ENCODE results near the gene CILP.
"Not testable (repeated sequence)": the region's sequence is repeated elsewhere in the genome, so short reads cannot be mapped to it uniquely, and the experiment has no call there.

Gene CILP

DNA sequence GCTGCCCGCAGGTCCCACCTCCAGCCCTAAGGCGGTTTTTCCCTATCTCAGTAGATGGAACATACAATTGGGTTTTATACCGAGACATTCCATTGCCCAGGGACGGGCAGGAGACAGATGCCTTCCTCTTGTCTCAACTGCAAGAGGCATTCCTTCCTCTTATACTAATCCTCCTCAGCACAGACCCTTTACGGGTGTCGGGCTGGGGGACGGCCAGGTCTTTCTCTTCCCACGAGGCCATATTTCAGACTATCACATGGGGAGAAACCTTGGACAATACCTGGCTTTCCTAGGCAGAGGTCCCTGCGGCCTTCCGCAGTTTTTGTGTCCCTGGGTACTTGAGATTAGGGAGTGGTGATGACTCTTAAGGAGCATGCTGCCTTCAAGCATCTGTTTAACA lies 15.6 kb upstream of the CILP start:
- DNase-seq; intact Hi-C loops (cut with DNase I): not testable (repeated sequence)

DNA sequence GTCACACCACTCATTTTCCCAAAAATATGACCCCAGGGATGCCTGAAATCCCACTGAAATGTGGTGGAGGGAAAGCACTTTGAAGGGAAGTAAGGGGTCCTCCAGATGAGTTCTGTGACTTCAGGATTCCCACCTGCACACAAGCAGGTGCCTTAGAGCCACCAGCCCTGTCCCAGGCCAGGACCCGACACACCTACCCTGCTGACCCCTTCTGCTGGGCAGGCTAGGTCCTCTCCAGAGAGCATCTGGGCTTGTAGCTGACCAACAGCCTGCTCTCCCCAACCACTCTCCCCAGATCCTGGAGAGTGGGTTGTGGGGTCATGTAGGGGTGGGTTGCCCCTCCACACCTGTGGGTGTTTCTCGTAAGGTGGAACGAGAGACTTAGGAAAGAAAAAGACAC lies 14.9 kb upstream of the CILP start:
- intact Hi-C loops (cut with DNase I), result no loop called here
- no peak for DNase-seq

DNA sequence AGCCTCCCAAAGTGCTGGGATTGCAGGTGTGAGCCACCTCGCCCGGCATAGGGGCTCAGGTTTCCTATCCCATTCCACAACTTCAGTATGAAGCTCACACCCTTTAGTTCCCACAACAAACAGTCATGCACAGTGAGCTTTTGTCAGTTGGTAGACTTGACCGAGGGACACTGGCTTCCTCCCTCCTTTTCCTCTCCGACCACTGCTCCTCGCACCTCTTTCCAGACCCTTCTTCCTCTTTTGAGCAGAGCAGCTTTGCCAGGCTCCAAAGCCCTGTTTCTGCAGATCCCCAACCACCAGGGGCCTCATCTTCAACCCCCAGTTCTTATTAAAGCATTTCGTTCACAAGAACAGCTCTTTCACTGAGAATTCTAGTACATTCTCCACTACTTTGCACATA lies 12.7 kb upstream of the CILP start:
- no peak for DNase-seq
- intact Hi-C loops (cut with DNase I), result no loop called here

DNA sequence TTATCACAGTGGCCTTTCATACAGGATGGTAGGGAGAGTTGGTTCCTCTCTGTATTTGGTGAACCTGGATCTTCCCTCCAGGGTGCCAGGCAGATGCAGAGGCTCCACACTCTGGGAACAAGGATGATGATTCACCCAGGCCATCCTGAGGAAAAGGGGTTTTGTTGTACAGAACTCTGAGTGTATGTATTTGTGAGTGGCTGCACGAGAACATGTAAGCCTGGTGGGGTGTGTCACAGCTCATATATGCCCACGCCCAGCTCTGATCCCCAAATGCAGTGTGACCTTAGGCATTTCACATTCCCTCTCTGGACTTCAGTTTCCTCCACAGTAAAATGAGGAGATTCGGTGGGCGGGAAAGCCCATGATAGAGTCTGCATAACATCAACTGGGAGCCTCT lies 11.6 kb upstream of the CILP start:
- intact Hi-C loops (cut with DNase I), result no loop called here
- DNase-seq, result no peak

DNA sequence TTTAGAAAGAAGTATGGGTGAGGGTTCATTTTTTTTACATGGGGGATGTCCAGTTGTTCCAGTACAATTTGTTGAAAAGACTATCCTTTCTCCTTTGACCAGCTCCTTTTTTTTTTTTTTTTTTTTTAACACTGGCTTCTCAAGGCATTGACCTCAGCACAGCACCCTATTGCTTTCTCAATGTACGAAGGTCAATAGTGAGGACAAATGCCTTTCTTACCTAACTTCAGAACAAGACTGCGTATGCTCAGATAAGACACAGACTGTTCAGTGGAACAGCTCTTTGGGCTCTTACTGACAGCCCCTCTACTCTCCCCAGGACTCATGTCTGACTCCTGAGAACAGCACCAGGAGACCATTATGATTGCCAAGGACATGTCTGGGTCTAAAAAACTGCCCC lies 10.4 kb upstream of the CILP start:
- intact Hi-C loops (cut with DNase I), result no loop called here
- no peak for DNase-seq

DNA sequence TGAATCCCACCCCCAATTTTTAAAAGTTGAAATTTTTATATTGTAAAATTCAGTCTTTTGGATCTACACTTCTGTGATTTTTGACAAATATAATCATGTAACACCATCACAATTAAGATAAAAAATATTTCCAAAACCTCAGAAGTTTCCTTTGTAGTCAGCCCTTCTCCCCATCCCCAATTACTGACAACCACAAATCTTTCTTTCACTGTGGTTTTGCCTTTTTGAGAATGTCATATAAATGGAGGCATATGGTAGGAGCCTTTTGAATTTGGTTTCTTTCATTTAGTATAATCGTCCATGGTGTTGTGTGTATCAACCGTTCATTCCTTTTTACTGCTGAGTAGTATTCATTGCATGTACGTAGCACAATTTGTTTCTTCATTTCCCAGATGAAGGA lies 7.9 kb upstream of the CILP start:
- intact Hi-C loops (cut with DNase I), result no loop called here
- DNase-seq, result no peak

DNA sequence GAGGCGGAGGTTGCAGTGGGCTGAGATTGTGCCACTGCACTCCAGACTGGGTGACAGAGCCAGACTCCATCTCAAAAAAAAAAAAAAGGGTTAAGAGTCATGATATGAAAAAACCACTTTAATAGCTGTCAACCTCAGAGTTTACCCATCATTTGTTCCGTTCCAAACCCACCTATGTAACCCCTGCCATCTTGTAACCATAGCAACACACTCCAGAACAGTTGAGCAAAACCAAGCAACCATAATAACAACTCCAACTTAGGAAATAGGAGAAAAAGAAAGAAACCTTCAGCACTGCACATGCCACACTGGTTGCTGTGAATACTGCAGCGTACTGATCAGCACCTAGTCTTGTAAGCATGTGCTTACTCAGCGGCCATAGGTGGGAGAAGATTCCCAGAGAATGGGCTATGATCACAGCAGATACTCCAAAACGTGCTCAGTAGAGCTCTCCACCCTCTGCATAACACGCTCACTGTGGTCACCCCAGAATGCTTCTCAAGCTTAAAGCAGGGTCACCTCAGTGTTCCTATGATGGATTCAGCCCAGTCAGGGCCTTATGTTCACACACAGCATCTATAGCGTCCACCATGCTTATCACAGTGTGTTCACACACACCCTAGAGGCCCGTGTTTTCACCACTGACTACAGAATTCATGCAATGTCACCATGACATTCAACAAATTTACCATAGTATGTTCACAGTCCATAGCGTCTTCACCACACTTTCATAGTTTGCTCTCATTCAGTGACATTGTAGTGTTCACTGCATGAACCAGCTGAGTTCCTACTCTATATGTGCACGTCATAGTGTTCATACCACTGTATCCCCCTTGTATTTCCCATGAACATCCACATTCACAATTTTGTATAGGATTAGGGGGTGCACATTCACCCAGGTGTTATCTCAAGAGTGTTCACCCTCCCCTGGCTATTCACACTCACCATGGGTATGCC lies 6.5 kb upstream of the CILP start:
- intact Hi-C loops (cut with DNase I), result no loop called here
- no peak for DNase-seq

DNA sequence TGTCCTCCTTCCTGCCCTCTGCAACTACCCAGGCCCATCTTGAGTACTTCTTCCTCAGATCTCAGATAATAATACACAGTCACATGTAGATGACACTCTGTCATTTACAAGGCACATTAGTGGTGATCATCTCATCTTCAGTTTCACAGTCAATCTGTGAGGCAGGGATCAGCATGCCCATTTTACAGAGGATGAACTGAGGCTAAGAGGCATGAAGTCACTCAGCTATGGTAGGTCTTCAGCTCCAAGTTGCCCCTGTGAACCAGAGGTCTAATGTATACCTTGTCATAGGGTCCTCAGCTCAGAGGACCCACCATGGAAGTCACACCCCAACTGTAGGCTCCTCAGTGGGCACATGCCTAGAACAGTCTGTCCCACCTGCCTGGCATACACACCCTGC lies 4.2 kb upstream of the CILP start:
- no peak for DNase-seq
- intact Hi-C loops (cut with DNase I), result no loop called here

DNA sequence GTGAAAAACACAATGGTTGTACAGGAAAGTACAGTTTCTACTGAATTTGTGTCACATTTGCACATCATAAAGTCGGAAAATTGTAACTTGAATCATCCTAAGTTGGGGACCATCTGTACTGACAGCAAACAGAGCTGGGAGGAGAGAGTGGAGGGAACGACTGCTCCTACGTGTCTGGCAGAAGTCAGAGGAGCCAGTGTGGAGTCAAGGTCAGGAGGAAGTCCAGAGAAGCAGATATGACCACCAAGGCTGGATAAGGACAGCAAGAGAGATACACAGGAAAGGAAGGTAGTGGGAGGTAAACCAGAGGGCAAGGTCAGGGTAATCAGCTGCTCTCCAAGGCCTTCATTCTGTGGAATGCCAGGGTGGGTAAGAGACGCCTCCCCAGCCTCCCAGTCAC lies 2.7 kb upstream of the CILP start:
- no peak for DNase-seq
- intact Hi-C loops (cut with DNase I), result no loop called here

DNA sequence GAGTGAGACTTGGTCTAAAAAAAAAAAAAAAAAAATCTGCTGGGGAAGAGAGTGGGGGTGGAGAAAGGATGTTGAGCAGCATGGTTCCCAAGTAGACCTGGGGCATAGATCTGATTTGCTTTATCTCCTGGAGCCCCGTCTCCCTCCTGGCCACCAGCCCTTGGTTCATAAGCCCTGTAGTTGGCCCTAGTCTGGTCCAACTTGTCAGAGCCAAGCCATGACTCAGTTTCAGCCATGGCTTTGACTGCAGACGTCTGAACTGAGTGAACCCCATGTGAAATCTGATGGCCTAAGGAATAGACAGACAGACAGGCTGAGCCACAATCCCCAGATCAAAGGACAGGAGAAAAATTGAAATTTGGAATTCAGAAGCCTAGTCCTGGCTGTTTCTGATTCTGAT lies 2.0 kb upstream of the CILP start:
- intact Hi-C loops (cut with DNase I), result no loop called here
- no peak for DNase-seq

DNA sequence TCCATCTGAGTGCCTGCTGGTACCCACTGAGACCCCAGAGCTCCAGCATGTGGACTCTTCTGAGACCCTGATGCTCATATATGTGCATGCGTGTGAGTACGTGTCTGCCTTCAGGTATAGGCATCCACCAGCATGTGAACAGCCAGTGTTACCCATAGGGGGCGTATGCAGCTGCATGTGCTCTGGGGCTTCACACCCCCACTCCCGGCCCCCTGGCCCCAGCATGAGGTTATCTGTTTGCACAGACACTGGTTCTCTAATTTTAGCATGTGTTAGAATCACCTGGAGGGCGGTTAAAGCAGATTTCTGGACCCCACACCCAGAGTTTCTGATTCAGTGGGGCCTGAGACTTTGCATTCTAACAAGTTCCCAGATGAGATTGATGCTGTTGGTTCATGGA lies 824 bp upstream of the CILP start:
- intact Hi-C loops (cut with DNase I), result no loop called here
- DNase-seq, result no peak

DNA sequence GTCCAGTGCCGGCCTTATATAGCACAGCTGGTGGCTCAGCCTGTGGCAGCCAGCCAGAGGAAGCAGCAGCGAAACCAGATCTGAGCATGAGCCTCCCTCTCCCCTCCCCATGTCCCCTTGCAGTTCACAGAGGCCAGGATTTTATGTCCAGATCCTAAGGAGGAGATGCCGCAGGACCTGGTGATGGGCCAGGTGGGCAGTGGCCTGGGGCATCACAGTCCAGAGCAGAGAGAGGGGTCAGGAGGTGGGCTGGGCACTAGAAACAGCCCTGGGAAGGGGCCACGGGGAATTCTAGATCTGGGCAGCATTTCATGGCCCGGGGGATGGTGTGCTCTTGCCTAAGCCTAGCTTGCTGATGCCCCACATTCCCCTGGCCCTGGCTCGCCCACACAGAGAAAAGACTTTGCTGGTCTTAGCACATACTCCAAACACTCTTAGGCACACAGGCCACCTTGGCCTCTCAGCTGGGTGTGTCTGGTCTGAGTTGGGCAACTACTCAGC lies 259 bp upstream of the CILP start:
- intact Hi-C loops (cut with DNase I), result no loop called here
- no peak for DNase-seq

DNA sequence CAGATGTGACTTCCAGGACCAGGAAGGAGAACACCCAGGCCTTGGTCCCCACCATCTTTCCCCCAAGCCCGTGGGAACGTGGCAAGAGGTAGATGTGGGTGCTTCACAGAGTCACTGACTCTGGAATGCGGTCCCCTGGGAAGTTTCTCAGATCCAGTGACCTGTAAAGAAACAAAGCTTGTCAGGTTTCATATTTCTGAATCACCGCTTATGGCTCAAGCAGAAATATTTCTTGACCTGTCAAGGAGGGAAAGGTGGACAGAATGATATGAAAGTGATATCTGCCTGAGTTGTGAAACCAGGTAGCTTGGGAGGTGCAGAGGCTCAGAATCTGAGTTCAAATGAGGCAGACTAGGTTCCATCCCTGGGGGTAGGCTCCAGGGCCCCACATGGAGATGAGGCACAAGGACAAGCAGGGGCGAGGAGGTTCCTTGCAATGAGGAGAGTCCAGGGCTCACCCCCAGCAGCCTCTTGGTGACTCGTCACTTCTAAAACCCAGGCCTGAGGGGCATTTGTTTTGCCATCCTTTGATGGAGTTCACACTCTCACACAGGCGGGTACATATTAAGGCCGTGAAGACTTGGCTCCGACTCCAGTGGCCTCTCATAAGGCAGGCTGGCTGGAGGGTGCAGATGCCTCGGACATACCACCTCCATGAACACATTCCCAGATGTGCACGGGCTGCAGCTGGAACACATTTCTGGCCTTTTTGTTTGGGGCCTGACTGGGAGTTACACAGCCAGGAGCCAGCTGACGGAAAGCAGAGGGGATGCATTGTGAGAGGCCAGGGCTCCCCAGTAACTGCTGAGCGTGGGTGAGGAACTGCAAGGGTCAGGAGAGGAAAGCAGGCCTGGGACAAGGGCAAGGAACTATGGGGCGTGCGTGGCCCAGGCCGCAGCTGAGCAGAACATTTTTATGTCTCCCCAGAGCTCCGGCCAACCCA lies 1.3 kb downstream of the CILP start:
- DNase-seq, result no peak
- intact Hi-C loops (cut with DNase I), result no loop called here

DNA sequence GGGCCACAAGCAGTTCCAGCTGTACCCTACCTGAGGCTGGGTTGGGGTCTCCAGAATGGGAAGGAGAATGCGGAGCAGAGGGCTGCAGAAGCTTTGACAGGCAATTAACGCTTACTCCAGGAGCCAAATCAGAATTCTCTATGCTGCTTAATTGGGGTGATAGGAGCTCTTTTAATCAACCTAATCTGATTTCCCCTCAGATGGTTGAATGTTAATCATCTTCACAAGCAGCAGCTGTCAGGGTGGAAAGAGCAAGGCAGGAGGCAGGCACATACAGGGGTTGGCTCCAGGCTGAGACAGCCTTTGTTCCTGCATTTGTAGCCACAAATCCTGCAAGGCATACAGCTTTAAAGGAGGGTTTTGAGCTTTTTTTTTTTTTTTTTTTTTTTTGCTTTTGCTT lies 2.6 kb downstream of the CILP start:
- DNase-seq, result no peak
- intact Hi-C loops (cut with DNase I), result no loop called here

DNA sequence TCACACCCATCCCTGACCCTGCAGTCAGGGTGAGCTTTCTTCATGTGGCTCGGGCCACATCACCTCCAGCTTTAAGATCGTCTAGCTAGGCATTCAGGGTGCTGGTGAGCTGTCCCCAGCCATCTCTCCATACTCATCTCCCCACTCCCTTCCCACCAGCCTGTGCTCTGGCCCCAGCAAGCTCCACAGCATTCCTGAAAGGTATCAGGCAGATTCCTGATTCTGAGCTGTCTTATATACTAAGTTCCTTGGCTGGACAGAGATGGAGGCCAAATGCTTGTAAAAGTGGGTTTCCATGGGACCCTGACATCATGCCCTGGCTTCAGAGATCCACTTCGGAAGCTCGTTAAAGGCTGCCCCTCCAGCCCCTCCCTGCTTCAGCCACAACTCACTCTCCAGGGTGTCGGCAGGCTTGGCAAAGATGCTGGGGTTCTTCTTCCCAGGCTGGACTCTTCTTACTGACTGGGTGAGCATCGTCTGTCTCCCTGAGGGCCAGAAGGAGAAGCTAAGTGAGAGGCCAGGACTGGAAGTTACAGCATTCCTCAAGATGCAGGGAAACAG lies 3.9 kb downstream of the CILP start:
- intact Hi-C loops (cut with DNase I), result no loop called here
- DNase-seq, result no peak

DNA sequence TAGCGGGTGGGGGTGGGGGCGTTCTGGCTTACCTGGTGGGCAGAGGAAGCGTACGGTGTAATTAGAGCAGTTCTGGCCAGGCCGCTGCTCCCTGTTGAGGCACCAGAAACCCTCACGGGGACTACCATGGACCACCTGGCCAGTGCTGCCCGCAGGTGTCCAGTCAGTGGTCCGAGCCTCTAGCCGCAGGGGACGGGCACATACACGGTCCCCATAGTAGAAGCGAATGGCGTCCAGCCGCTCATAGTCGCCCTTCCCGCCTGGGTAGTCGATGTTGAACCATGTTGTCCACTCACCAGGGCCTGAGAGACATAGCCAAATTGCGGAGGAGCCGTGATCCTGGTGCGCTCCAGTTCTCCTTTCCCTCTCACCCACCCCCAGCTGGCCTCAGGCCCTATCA lies 4.5 kb downstream of the CILP start:
- no peak for DNase-seq
- intact Hi-C loops (cut with DNase I), result no loop called here

DNA sequence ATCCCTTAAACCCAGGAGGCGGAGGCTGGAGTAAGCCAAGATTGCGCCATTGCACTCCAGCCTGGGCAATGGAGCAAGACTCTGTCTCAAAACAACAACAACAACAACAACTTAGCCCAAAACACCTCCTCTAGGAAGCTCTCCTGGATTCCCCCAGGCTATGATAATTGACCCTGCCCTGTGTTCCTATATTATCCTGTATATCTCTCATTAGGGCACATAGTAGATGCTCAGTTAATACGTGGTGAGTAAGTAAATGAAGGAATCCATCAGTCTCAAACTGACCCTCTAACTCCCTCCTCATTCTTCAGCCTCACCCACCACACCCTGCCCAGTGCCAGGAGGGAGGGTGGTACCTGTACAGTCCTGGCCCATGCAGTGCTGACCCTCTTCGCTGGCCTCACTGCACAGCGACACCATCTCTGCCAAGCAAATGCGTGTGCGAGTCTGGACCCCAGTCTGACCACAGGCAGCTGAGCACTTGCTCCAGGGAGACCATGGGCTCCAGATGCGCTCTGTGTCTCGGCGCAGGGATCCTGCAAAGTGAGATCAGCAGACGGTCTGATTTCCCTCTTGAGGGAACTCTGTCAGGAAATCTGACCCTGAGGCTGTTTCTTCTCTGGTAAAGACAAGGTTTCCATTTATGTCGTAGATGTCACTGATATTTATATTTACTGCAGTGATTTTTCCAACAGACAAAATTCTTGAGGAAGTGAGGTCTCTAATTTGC lies 6.2 kb downstream of the CILP start:
- no peak for DNase-seq
- intact Hi-C loops (cut with DNase I), result no loop called here

DNA sequence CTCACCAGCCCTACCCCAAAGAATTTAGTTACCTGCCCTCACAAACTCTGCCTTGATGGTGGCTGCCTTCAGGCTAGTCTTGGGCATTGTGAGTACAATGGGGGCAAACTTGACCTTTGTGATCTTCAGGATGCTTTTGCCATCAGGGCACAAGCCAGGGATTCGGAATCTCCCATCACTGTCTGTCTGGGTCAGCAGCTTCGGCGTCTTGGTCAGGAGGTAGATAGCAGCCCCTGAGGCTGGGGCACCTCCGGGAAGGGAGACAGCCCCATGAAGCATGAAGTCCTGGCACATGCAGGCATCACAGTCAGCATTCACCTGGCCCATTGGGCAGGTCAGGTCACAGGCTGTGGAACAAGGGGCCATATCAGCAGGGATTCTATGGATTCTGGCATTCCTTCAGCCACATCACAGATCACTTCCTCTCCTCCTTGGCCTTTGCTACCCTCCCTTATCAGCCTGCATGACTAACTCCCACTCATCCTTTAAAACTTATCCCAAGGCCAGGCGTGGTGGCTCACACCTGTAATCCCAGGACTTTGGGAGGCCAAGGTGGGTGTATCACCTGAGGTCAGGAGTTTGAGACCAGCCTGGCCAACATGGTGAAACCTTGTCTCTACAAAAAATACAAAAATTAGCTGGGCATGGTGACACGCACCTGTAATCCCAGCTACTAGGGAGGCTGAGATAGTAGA lies 6.9 kb downstream of the CILP start:
- intact Hi-C loops (cut with DNase I), result no loop called here
- no peak for DNase-seq

DNA sequence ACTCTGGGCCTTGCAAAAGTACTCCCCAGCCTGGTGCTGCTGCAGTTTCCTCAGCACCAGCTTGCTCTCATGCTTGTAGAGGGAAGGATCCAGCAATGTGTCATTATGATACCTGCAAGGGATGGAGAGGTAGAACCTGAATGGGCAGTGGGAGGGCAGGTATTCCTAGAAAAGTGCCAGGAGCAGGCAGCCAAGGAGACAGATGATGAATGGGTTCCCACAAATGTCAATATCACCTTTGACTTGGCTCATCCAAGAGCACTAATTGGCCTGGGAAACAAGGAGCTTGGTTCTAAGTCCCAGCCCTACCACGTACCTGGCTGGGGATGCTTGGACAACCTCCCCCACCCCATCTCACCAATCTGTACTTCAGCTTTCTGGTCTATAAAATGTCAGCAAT lies 9.4 kb downstream of the CILP start:
- intact Hi-C loops (cut with DNase I), result no loop called here

DNA sequence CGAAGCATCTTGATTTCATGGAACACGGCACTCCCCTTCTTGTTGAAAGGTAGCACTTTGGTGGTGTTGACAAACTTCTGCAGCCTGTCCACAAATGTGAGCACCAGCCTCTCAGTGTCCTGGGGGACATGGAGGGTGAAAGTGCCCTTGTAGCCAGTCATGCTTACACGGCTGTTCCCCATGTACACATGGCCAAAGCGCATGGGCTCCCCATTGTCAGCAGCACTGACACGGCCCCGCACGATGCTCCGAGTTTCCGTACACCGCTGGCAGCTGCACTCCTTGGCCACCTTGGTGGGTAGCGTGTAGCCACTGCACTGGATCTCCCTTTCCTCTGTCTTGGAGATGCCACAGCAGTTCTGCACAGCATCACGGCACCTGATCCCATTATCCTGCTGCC lies 12.7 kb downstream of the CILP start:
- DNase-seq, result no peak
- intact Hi-C loops (cut with DNase I), result no loop called here

More for the DNA sequence above, 9.4 kb downstream of the CILP start:
- DNase-seq, result no peak
